Neuron (in vitro differentiated cells): Measurements from ENCODE around the gene PUM1.
"Not testable (repeated sequence)": the region's sequence is repeated elsewhere in the genome, so short reads cannot be mapped to it uniquely, and the experiment has no call there.

Experiments
- H2AFZ ChIP-seq: one replicate; pipeline ENCODE4 v1.6.1; 2013; ENCODE audit warnings: low read depth, mild to moderate bottlenecking, inconsistent platforms, low read length, moderate library complexity
- H3K27me3 ChIP-seq: one replicate; pipeline ENCODE4 v1.6.1; 2013; ENCODE audit warnings: low read length; ENCODE audit not compliant: insufficient read depth
- H3K36me3 ChIP-seq: one replicate; pipeline ENCODE4 v1.6.1; 2013; ENCODE audit warnings: low read length; ENCODE audit not compliant: insufficient read depth
- H3K4me1 ChIP-seq: one replicate; pipeline ENCODE4 v1.6.1; 2013; ENCODE audit warnings: low read length; ENCODE audit not compliant: insufficient read depth
- H3K4me3 ChIP-seq: 2 replicates; pipeline ENCODE4 v1.5.1; 2013; ENCODE audit warnings: mild to moderate bottlenecking, low read length, moderate library complexity
- H3K9me3 ChIP-seq: one replicate; pipeline ENCODE4 v1.6.1; 2013; ENCODE audit warnings: low read length

PUM1 gene

DNA sequence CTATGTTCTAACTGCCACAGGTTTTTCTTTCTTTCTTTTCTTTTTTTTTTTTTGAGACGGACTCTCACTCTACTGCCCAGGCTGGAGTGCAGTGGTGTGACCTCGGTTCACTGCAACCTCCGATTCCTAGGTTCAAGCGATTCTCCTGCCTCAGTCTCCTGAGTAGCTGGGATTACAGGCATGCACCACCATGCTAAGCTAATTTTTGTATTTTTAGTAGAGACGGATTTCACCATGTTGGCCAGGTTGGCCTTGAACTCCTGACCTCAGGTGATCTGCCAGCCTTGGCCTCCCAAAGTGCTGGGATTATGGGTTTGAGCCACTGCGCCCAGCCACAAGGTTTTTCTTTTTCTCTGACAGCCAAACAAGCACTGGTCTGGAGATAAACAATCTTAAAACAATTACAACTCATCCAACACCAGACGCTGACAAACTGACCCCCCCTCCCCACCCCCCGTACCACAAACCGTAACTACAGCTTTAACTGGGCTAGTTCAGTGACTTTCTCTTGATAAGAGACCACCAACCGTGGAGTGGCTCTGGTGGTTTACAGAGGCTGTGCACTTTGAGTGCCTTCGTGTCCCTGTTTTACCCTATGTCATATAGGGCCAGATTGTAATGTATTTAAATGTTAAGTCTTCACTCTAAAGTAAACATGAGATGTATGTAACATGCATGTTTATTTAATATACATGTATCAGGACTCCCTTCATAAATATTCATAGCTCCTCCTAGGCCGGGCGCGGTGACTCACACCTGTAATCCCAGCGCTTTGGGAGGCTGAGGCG is 19.5 kb upstream of the PUM1 start:
- Histone ChIP-seq H3K36me3 (no peaks in the 10 kb centered on the region), H3K4me3 (no peak overlapping the region), H2AFZ (no peak overlapping the region), H3K27me3 (no peaks in the 10 kb centered on the region), H3K4me1 (no peaks in the 10 kb centered on the region), H3K9me3 (no peaks in the 10 kb centered on the region)

DNA sequence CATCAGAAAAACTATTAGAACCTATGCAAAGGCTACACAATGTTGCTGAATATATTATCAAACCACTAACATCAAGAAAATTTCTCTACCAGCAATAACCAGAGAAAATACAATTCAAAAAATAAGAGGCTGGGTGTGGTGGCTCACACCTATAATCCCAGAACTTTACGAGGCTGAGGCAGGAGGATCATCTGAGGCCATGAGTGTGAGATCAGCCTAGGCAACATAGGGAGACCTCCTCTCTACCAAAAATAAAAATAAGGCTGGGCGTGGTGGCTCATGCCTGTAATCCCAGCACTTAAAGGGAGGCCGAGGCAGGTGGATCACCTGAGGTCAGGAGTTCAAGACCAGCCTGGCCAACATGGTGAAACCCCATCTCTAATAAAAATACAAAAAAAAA is 16.9 kb upstream of the PUM1 start:
- H3K9me3 ChIP-seq: no peaks in the 10 kb centered on the region
- H2AFZ ChIP-seq: no peak overlapping the region
- H3K4me1 ChIP-seq: no peaks in the 10 kb centered on the region
- H3K4me3 ChIP-seq: no peak overlapping the region
- H3K36me3 ChIP-seq: no peaks in the 10 kb centered on the region
- no peaks in the 10 kb centered on the region for H3K27me3 ChIP-seq

DNA sequence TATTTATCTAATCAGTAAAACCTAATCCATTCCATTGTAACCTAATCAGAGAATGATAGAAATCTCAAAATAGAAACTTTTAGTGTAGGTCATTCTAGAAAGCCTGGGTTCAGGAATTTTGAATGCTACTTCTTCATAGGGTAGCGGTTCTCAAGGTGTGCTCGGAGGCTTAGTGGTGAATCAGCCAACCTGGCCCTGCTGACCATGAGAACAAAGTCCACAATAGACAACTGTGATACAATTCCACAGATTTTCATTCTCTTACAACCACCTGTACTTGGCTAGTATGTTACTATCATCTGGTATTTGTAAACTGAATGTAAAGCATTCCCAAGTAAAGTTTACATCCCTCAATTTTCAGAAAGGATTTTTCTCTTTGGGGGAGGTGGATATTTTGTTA is 7.5 kb upstream of the PUM1 start:
- no peaks in the 10 kb centered on the region for H3K27me3 ChIP-seq
- H3K4me3 ChIP-seq: no peak overlapping the region
- H3K4me1 ChIP-seq: no peaks in the 10 kb centered on the region
- H2AFZ ChIP-seq: no peak overlapping the region
- H3K9me3 ChIP-seq: no peaks in the 10 kb centered on the region
- no peaks in the 10 kb centered on the region for H3K36me3 ChIP-seq

DNA sequence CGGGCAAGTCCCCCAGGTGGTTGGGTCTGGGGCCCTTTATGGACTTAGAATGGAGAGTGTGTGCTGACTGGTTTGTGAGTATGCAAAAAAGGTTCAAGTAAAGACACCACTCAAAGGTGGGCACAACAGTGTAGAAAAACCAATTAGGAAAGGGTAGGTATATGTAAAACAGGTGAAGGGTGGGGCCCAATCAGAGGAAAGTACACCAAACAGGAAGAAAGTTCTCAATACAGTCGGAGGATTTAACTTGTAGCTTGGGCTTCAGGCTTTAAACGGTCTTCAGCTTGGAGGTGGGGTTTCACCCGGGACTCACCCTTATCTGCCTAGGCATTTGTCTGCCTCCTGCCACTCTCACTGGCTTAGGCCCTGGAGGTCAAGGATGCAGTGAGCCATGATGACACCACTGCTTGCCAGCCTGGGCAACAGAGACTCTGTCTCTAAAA is 6.8 kb upstream of the PUM1 start:
- Histone ChIP-seq H2AFZ (no peak overlapping the region), H3K4me1 (no peaks in the 10 kb centered on the region), H3K9me3 (no peaks in the 10 kb centered on the region), H3K4me3 (no peak overlapping the region), H3K36me3 (no peaks in the 10 kb centered on the region), H3K27me3 (no peaks in the 10 kb centered on the region)

DNA sequence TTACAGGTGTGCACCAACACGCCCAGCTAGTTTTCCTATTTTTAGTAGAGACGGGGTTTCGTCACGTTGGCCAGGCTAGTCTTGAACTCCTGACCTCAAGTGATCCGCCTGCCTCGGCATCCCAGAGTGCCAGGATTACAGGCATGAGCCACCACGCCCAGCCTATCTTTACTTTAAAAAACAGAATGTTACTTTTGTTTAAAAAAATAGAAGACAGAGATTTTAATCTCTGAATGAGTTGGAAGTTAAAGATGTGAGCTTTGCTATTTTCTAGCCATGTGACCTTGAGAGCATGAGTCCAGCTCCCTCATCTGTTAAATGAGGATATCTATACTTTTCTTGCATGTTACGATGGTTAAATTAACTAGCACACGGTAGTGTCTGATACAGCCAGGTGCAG is 3.9 kb upstream of the PUM1 start:
- H3K36me3 ChIP-seq: no peaks in the 10 kb centered on the region
- no peaks in the 10 kb centered on the region for H3K27me3 ChIP-seq
- no peaks in the 10 kb centered on the region for H3K4me1 ChIP-seq
- H3K4me3 ChIP-seq: no peak overlapping the region
- H3K9me3 ChIP-seq: no peaks in the 10 kb centered on the region
- H2AFZ ChIP-seq: no peak overlapping the region

DNA sequence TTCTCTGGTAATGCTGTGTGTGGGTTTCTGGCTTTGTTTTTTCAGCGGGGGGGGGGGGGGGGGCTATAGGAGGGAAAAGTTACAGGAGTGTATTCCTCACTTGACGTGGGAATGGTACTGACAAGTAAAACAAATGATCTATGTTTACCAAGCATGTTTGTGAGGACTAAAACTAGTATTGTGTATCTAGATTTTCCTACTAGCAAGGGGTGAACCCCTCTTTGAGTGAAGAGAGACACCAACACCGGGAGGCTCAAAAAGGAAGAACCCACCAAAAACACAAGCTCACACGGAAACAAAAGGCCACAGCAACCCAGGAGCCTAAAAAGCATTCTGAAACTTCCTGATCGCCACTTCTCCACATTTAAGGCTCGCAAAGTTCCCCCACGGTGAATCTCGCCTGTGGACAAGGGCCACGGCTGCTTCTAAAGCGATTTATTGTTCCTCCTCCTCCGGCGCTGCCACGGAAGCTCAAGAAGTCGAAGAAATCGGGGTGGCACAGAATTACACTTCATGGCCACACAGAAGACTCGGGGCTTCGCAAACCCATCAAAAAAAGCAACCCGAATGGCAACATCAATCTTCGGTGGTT is 703 bp downstream of the PUM1 start:
- Histone ChIP-seq H3K9me3 (no peaks in the 10 kb centered on the region), H3K4me1 (peaks cover 12% of the 10 kb centered on the region), H3K36me3 (peaks cover 10% of the 10 kb centered on the region), H3K27me3 (no peaks in the 10 kb centered on the region), H2AFZ (peak overlapping the region; percentile 1), H3K4me3 (peak overlapping the region; percentile 78)

DNA sequence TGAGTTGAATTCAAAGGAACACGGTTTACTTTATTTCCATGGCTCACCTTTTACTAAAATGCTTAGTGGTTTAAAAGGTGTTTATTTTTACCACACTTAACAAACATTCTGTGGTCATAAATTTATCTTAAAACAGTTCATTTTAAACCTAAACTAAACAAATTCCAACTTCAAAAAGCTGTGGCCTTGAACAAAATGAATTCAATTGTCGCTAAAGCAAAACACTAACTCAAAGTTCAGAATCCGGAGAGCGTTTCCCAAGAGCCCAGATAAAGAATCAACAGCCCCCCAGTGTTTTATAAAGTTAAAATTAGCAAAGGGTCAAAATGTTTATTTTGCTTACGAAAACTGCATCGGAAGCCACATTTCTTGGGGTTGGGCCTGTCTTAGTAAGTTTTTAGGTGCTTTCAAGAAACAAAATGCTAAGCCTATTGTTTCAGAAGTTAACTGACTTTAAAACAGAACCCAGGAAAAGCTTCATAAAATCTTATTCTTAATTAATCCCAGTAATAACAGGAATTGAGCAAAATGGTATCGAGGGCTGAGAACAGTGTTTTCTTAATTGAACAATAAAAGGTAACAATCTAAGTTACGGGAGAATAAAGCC is 1.3 kb downstream of the PUM1 start:
- Histone ChIP-seq H3K9me3 (no peaks in the 10 kb centered on the region), H2AFZ (no peak overlapping the region), H3K36me3 (peaks cover 14% of the 10 kb centered on the region), H3K4me1 (peaks cover 12% of the 10 kb centered on the region), H3K4me3 (peak overlapping the region; percentile 78), H3K27me3 (no peaks in the 10 kb centered on the region)

DNA sequence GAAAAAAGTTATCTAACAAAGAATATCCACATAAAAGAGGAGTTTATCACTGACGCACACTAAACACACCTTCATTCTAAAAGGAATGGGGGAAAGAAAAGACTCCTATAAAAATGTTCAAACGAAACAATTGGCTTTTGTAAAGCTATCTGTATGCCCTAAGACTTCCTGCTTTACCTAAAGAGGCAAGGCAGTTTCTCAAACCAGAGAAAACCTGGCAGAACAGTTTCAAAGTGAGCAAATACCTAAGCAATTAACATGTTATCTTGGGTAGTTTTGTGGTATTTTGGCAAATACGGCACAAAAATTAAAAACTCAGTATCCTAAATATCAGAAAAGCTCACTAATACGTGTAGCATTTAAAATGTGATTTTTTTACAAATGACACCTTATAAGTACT is 1.9 kb downstream of the PUM1 start:
- peak overlapping the region; percentile 78 for H3K4me3 ChIP-seq
- H3K9me3 ChIP-seq: no peaks in the 10 kb centered on the region
- no peak overlapping the region for H2AFZ ChIP-seq
- no peaks in the 10 kb centered on the region for H3K27me3 ChIP-seq
- peaks cover 20% of the 10 kb centered on the region for H3K36me3 ChIP-seq
- H3K4me1 ChIP-seq: peaks cover 12% of the 10 kb centered on the region

DNA sequence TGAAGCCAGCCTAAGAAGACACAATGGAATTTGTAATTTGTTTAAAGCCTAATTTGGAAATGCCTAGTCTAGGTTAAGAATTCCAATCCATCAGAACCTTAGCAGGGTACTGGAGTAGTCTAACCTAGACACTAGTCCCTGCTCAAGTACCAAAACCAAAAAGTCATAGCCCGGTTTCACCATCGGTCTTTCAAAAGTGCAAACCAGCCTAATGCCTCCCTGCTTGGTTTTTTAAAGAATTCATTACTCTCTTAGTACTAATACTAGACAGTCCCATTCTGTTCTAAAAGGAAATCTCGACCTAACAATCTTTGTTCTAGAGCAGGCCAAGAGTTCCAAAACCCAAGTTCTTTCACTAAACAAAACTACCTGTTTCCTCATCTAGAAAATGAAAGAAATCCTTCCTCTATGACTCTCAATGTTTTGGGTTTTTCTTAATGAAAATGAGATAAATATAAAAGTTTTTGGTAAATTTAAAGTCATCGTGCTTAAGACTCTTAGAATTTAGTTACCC is 2.6 kb downstream of the PUM1 start:
- Histone ChIP-seq H3K4me1 (peaks cover 12% of the 10 kb centered on the region), H3K27me3 (no peaks in the 10 kb centered on the region), H3K9me3 (no peaks in the 10 kb centered on the region), H3K4me3 (peak overlapping the region; percentile 78), H2AFZ (no peak overlapping the region), H3K36me3 (peaks cover 26% of the 10 kb centered on the region)

DNA sequence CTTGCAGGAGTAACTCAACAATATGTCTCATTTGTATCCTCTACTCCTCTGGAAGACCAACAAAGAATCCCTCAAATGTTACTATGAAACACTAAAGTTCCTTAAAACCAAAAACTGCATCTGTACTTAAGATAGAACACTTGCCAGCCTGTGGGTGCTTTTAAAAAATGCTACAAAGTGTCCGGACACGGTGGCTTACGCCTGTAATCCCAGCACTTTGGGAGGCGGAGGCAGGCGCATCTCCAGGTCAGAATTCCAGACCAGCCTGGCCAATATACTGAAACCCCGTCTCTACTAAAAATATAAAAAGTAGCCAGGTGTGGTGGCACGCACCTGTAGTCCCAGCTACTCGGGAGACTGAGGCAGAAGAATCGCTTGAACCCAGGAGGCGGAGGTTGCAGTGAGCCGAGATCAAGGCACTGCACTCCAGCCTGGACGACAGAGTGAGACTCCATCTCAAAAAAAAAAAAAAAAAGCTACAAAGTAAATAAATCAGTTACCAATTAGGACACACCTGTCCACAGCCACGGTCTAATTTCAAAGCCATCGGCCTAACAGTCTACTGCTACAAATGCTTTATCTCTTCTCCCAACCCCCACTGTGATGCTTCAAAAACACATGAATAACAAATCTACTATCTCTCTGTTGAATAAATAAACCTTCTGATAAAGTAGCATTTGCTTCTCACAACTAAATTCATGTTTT is 3.2 kb downstream of the PUM1 start:
- Histone ChIP-seq H3K4me3 (peak overlapping the region; percentile 78), H3K4me1 (peaks cover 12% of the 10 kb centered on the region), H3K36me3 (peaks cover 31% of the 10 kb centered on the region)
- H3K27me3 ChIP-seq, H2AFZ ChIP-seq, H3K9me3 ChIP-seq: not testable (repeated sequence)

DNA sequence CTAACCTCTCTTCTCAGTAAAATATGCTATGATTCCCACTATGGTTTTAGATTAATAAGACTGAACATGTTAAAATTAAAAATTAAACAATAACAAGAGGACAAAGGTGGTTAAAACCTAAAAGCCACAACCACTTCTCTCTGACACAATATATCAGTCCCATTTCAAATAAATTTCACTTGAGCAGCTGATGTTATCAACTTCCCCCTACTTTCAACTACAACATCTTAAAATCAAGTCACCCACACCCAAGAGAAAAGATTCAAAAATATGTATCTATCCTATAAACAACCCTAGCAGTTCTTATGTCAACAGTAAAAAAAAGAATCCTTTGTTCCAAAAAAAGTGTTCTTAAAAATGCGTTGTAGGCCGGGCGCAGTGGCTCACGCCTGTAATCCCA is 7.5 kb downstream of the PUM1 start:
- peaks cover 5% of the 10 kb centered on the region for H3K4me1 ChIP-seq
- no peaks in the 10 kb centered on the region for H3K27me3 ChIP-seq
- H3K9me3 ChIP-seq: no peaks in the 10 kb centered on the region
- peaks cover 61% of the 10 kb centered on the region for H3K36me3 ChIP-seq
- H3K4me3 ChIP-seq: no peak overlapping the region
- H2AFZ ChIP-seq: no peak overlapping the region

DNA sequence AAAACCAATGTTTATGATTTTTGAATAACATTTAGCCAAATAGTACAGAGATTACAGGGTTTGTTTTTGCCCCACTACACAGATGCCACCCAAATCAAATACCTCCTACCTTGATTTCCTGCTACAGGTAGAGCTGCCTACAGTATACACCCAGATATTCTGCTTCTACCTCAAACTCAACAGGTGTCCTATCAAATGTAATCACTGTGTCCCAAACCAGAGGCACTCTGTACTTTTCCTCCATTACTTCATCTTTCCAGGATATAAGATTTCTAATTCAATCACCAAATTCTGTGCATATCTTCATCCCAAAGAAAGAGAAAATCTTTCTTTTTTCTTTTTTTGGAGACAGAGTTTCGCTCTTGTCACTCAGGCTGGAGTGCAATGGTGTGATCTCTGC is 9.6 kb downstream of the PUM1 start:
- H3K4me3 ChIP-seq: no peak overlapping the region
- H2AFZ ChIP-seq: no peak overlapping the region
- H3K9me3 ChIP-seq: no peaks in the 10 kb centered on the region
- peaks cover 55% of the 10 kb centered on the region for H3K36me3 ChIP-seq
- H3K4me1 ChIP-seq: no peaks in the 10 kb centered on the region
- H3K27me3 ChIP-seq: no peaks in the 10 kb centered on the region

DNA sequence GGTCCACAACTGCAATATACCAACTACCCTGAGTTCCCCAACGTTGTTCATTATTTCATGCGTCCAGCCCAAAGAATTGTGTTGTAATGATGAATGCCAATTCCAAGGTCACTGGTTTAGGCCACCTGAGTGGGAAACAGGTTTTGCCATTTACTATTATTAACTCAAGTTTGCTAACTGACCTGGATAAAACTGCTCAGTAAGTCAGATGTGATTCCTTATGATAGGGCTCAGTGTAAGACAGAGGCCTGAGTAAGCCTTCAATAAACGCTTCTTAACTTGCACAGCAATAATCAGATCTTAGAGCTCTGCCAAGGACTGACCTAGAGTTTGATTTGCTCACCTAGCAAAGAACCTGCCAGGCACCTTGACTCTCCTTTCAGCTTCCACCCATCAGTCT is 10.0 kb downstream of the PUM1 start:
- no peaks in the 10 kb centered on the region for H3K9me3 ChIP-seq
- no peaks in the 10 kb centered on the region for H3K27me3 ChIP-seq
- H3K4me1 ChIP-seq: no peaks in the 10 kb centered on the region
- no peak overlapping the region for H2AFZ ChIP-seq
- H3K36me3 ChIP-seq: peaks cover 58% of the 10 kb centered on the region
- H3K4me3 ChIP-seq: no peak overlapping the region
